GM12892 (cell line): ENCODE results near the gene C9orf153.

Source experiments
- DNase-seq: peaks from one replicate; pipeline ENCODE4 v3.0.0; 2011; ENCODE audit not compliant: insufficient read length
- FAIRE-seq: peaks from 2 replicates; lab custom pipeline; 2011; peaks lifted over from hg19 to GRCh38; lab: Jason Lieb, UNC
- POLR2A ChIP-seq: IDR thresholded peaks from 2 replicates; pipeline ENCODE4 v1.6.1; 2011; ENCODE audit warnings: low read depth, low read length, control low read depth
- POLR2AphosphoS5 ChIP-seq: IDR thresholded peaks from 2 replicates; pipeline ENCODE4 v1.6.1; 2011; ENCODE audit warnings: low read depth, low read length, control low read depth
- TAF1 ChIP-seq: IDR thresholded peaks from 2 replicates; pipeline ENCODE4 v1.6.1; 2011; ENCODE audit warnings: low read depth, mild to moderate bottlenecking, control low read depth, low read length, borderline replicate concordance

The C9orf153 gene

GRCh38 chr9:86282979-86283535 is 23.6 kb upstream of the C9orf153 start:
- FAIRE-seq (no peak), DNase-seq (no peak)
- TF ChIP-seq TAF1 (no peak), POLR2AphosphoS5 (no peak), POLR2A (no peak)

- TF ChIP-seq POLR2A (peak; percentile 73; the same call in 1 of the 2 replicates), POLR2AphosphoS5 (peak; percentile 9; the same call in 1 of the 2 replicates), TAF1 (peak; percentile 70)
- FAIRE-seq (peak; percentile 85), DNase-seq (peak; percentile 63)
These were observed 22.9 kb upstream of the C9orf153 start, which contains the start of gene ISCA1 for GRCh38 chr9:86282077-86282978. Gene ISCA1, minus strand, starts transcription at chr9:86282538. Its CDS starts 80 bp downstream, at chr9:86282458.

- TF ChIP-seq POLR2A (no peak), POLR2AphosphoS5 (no peak; the same call in 1 of the 2 replicates), TAF1 (no peak)
- DNase-seq (no peak), FAIRE-seq (no peak)
These were observed 22.2 kb upstream of the C9orf153 start for GRCh38 chr9:86281593-86282076.

- FAIRE-seq (no peak), DNase-seq (no peak)
- no peak for TF ChIP-seq POLR2AphosphoS5
- no peak for TF ChIP-seq TAF1
- no peak for TF ChIP-seq POLR2A
These were observed 21.1 kb upstream of the C9orf153 start for GRCh38 chr9:86280580-86280979.

GRCh38 chr9:86279839-86280238 is 20.4 kb upstream of the C9orf153 start:
- TF ChIP-seq TAF1 (no peak), POLR2AphosphoS5 (no peak), POLR2A (no peak)
- FAIRE-seq, result no peak
- DNase-seq, result no peak

GRCh38 chr9:86277072-86277471 is 17.6 kb upstream of the C9orf153 start:
- no peak for FAIRE-seq
- TF ChIP-seq TAF1, result no peak
- no peak for TF ChIP-seq POLR2A
- TF ChIP-seq POLR2AphosphoS5, result no peak
- DNase-seq, result no peak

GRCh38 chr9:86275962-86276361 is 16.5 kb upstream of the C9orf153 start:
- FAIRE-seq (peak; percentile 14), DNase-seq (no peak)
- TF ChIP-seq POLR2A (no peak), TAF1 (no peak), POLR2AphosphoS5 (no peak)

- no peak for FAIRE-seq
These were observed 15.6 kb upstream of the C9orf153 start for GRCh38 chr9:86274821-86275643.

GRCh38 chr9:86272221-86272620 is 12.8 kb upstream of the C9orf153 start:
- DNase-seq (no peak), FAIRE-seq (no peak)
- TF ChIP-seq POLR2AphosphoS5, result no peak
- TF ChIP-seq POLR2A, result no peak
- TF ChIP-seq TAF1, result no peak

More at GRCh38 chr9:86274821-86275643, 15.6 kb upstream of the C9orf153 start:
- DNase-seq, result no peak
- no peak for TF ChIP-seq TAF1

GRCh38 chr9:86263876-86264275 is 4.4 kb upstream of the C9orf153 start:
- TF ChIP-seq TAF1 (no peak), POLR2AphosphoS5 (no peak), POLR2A (no peak)
- DNase-seq, result no peak
- no peak for FAIRE-seq

GRCh38 chr9:86262492-86262891 is 3.0 kb upstream of the C9orf153 start:
- TF ChIP-seq POLR2A (no peak), POLR2AphosphoS5 (no peak), TAF1 (no peak)
- DNase-seq (no peak), FAIRE-seq (no peak)
